Measurements from ENCODE around the gene IL32.

GRCh38 chr16:3026609-3027488, 38.6 kb upstream of the IL32 start:
- no peak for TF ChIP-seq CTCF (IDR thresholded peaks at IDR 0.05)
- no peak for TF ChIP-seq JUN (CRISPR knock-in tag; IDR thresholded peaks at IDR 0.05)
- TF ChIP-seq ATF3 (CRISPR knock-in tag; conservative IDR thresholded peaks at IDR 0.05) = no peak
- TF ChIP-seq NR1H2 (CRISPR knock-in tag; IDR thresholded peaks at IDR 0.05) = no peak
- no peak for TF ChIP-seq ZNF423 (CRISPR knock-in tag; IDR thresholded peaks at IDR 0.05)
- no peak for TF ChIP-seq USF2 (CRISPR knock-in tag; IDR thresholded peaks at IDR 0.05)
- TF ChIP-seq NFE2L1 (CRISPR knock-in tag; IDR thresholded peaks at IDR 0.05) = no peak
- TF ChIP-seq NR2C2 (CRISPR knock-in tag; IDR thresholded peaks at IDR 0.05) = no peak
- no peak for TF ChIP-seq ESRRA (CRISPR knock-in tag; IDR thresholded peaks at IDR 0.05; ENCODE audit: borderline replicate concordance)
- no peak for TF ChIP-seq MAX (CRISPR knock-in tag; IDR thresholded peaks at IDR 0.05)
- TF ChIP-seq MXD4 (CRISPR knock-in tag; IDR thresholded peaks at IDR 0.05; ENCODE audit: borderline replicate concordance) = no peak

Measured in WTC11 (cell line).